Measurements from ENCODE around the gene ERMN. TPM values are rescaled to one million over a fixed set of nuclear protein-coding genes. Genes with fewer than 3 reads are reported as not detected.

ERMN gene
- total RNA-seq, 4 donors from 2014 or later = 0.38 to 5.0 (median 0.55) TPM

- H3K36me3 ChIP-seq = no peaks in the 10 kb centered on the region
- no peaks in the 10 kb centered on the region for H3K9me3 ChIP-seq
- H3K27ac ChIP-seq = no peak overlapping the region
- no peak overlapping the region for H3K4me3 ChIP-seq
- TF ChIP-seq POLR2A (IDR thresholded peaks at IDR 0.05) (no peak), CTCF (IDR thresholded peaks at IDR 0.05) (no peak)
- H3K27me3 ChIP-seq = no peaks in the 10 kb centered on the region
- H3K4me1 ChIP-seq = no peaks in the 10 kb centered on the region
- no peak for DNase-seq
Measured at GRCh38 chr2:157334797-157335196, 9.2 kb upstream of the ERMN start.

GRCh38 chr2:157334335-157334734 is 8.7 kb upstream of the ERMN start:
- no peaks in the 10 kb centered on the region for H3K9me3 ChIP-seq
- H3K4me3 ChIP-seq = no peak overlapping the region
- H3K4me1 ChIP-seq = no peaks in the 10 kb centered on the region
- H3K36me3 ChIP-seq = no peaks in the 10 kb centered on the region
- H3K27me3 ChIP-seq = no peaks in the 10 kb centered on the region
- no peak for TF ChIP-seq POLR2A (IDR thresholded peaks at IDR 0.05)
- TF ChIP-seq CTCF (IDR thresholded peaks at IDR 0.05) = no peak
- no peak overlapping the region for H3K27ac ChIP-seq
- no peak for DNase-seq

GRCh38 chr2:157333304-157334047 is 7.9 kb upstream of the ERMN start:
- Histone ChIP-seq H3K27ac (no peak overlapping the region), H3K4me3 (no peak overlapping the region), H3K27me3 (no peaks in the 10 kb centered on the region), H3K36me3 (no peaks in the 10 kb centered on the region), H3K9me3 (no peaks in the 10 kb centered on the region), H3K4me1 (peaks cover 0 to 2% (median 0%) of the 10 kb centered on the region in 4 donors)
- no peak for DNase-seq
- TF ChIP-seq POLR2A (IDR thresholded peaks at IDR 0.05) (no peak), CTCF (IDR thresholded peaks at IDR 0.05) (no peak)

- Histone ChIP-seq H3K4me1 (peaks cover 0 to 10% (median 2%) of the 10 kb centered on the region in 4 donors), H3K36me3 (no peaks in the 10 kb centered on the region), H3K27me3 (no peaks in the 10 kb centered on the region), H3K4me3 (no peak overlapping the region), H3K27ac (no peak overlapping the region), H3K9me3 (no peaks in the 10 kb centered on the region)
- no peak for TF ChIP-seq CTCF (IDR thresholded peaks at IDR 0.05)
- no peak for TF ChIP-seq POLR2A (IDR thresholded peaks at IDR 0.05)
- DNase-seq = peak in 2 of 3 donors; percentile 56 to 67
Measured at GRCh38 chr2:157329524-157329923, 3.9 kb upstream of the ERMN start.

GRCh38 chr2:157327621-157328500 is 2.2 kb upstream of the ERMN start:
- DNase-seq = peak; percentile 88 to 96 (median 92)
- no peaks in the 10 kb centered on the region for H3K27me3 ChIP-seq
- H3K9me3 ChIP-seq = no peaks in the 10 kb centered on the region
- no peaks in the 10 kb centered on the region for H3K36me3 ChIP-seq
- H3K4me1 ChIP-seq = peaks cover 0 to 10% (median 2%) of the 10 kb centered on the region in 4 donors
- H3K4me3 ChIP-seq = no peak overlapping the region
- TF ChIP-seq CTCF (IDR thresholded peaks at IDR 0.05) (peak; percentile 82 to 91 (median 88)), POLR2A (IDR thresholded peaks at IDR 0.05) (no peak)
- H3K27ac ChIP-seq = peak overlapping the region in 2 of 4 donors; percentile 19 to 51

Data from Peyer's patch (tissue), 4 donors.